ENCODE results near the gene UBE2I.

UBE2I gene

GRCh38 chr16:1337486-1337885, 28.1 kb downstream of the UBE2I start:
- TF ChIP-seq, protein P1, sequence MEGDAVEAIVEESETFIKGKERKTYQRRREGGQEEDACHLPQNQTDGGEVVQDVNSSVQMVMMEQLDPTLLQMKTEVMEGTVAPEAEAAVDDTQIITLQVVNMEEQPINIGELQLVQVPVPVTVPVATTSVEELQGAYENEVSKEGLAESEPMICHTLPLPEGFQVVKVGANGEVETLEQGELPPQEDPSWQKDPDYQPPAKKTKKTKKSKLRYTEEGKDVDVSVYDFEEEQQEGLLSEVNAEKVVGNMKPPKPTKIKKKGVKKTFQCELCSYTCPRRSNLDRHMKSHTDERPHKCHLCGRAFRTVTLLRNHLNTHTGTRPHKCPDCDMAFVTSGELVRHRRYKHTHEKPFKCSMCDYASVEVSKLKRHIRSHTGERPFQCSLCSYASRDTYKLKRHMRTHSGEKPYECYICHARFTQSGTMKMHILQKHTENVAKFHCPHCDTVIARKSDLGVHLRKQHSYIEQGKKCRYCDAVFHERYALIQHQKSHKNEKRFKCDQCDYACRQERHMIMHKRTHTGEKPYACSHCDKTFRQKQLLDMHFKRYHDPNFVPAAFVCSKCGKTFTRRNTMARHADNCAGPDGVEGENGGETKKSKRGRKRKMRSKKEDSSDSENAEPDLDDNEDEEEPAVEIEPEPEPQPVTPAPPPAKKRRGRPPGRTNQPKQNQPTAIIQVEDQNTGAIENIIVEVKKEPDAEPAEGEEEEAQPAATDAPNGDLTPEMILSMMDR (conservative IDR thresholded peaks at IDR 0.05; ENCODE audit: low read depth) = no peak
- ChIA-PET POLR2A (ENCODE audit: low non-redundant PET) (no interaction called here), CTCF (interaction anchor here (0.6 kb wide), 1 partner anchor 536 kb away, joined by 3 read pairs; no protein-coding TSS in a partner anchor)
- DNase-seq (ENCODE audit: low spot score) = no peak
- H3K27ac ChIP-seq = no peak overlapping the region

GRCh38 chr16:1338119-1338730, 28.8 kb downstream of the UBE2I start:
- TF ChIP-seq, protein P1 (conservative IDR thresholded peaks at IDR 0.05; ENCODE audit: low read depth) = peak; percentile 17; the same call in 1 of the 2 replicates
- POLR2A ChIA-PET (ENCODE audit: low non-redundant PET) = no interaction called here
- CTCF ChIA-PET = interaction anchor here (0.6 kb wide), 1 partner anchor 535 kb away, joined by 3 read pairs; no protein-coding TSS in a partner anchor
- no peak for DNase-seq (ENCODE audit: low spot score)
- no peak overlapping the region for H3K27ac ChIP-seq

GRCh38 chr16:1338855-1339675, 29.6 kb downstream of the UBE2I start:
- ChIA-PET CTCF (no interaction called here), POLR2A (ENCODE audit: low non-redundant PET) (no interaction called here)
- no peak overlapping the region for H3K27ac ChIP-seq
- TF ChIP-seq, protein P1 (conservative IDR thresholded peaks at IDR 0.05; ENCODE audit: low read depth) = no peak
- no peak for DNase-seq (ENCODE audit: low spot score)

DNA sequence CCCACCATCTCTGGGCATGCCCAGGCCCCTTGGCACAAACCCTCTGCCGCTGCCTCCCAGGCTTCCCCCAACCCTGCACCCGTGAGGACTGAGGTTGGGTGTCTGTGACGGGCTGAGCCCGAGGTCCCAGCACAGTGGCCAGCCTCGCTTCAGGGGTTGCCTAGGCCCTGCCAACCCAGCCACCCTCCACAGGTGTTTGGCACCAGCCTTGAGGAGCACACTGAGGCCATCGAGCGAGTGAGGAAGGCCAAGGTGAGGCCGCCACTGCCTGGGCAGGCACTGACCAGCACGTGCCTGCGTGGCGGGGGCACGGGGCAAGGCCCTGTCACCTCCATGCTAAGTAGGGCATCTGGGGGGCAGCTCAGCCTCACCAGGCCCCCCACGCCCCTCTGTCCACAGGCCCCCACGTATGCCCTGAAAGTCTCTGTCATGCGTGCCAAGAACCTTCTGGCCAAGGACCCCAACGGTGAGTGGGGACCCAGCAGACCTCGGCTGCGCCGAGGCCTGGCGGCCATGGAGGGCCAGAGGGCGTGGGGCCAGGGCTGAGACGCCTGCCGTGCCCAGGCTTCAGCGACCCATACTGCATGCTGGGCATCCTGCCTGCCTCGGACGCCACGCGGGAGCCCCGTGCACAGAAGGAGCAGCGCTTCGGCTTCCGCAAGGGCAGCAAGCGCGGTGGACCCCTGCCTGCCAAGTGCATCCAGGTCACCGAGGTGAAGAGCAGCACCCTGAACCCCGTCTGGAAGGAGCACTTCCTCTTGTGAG, 31.5 kb downstream of the UBE2I start:
- POLR2A ChIA-PET (ENCODE audit: low non-redundant PET) = no interaction called here
- CTCF ChIA-PET = interaction anchor here (1.0 kb wide), 1 partner anchor 11 kb away, joined by 3 read pairs; no protein-coding TSS in a partner anchor
- no peak for DNase-seq (ENCODE audit: low spot score)
- H3K27ac ChIP-seq = no peak overlapping the region
- TF ChIP-seq, protein P1 (conservative IDR thresholded peaks at IDR 0.05; ENCODE audit: low read depth) = no peak

- ChIA-PET CTCF (interaction anchor here (0.5 to 1.0 kb wide), 3 partner anchors 12 to 461 kb away, joined by 3 to 5 read pairs (median 4); no protein-coding TSS in a partner anchor), POLR2A (ENCODE audit: low non-redundant PET) (no interaction called here)
- H3K27ac ChIP-seq = no peak overlapping the region
- DNase-seq (ENCODE audit: low spot score) = no peak
- TF ChIP-seq, protein P1 (conservative IDR thresholded peaks at IDR 0.05; ENCODE audit: low read depth) = no peak
Measured at GRCh38 chr16:1341495-1342420, 32.3 kb downstream of the UBE2I start.
